Measurements from ENCODE around the gene C10orf143.
"Not testable (repeated sequence)": the region's sequence is repeated elsewhere in the genome, so short reads cannot be mapped to it uniquely, and the experiment has no call there.

Gene C10orf143

DNA sequence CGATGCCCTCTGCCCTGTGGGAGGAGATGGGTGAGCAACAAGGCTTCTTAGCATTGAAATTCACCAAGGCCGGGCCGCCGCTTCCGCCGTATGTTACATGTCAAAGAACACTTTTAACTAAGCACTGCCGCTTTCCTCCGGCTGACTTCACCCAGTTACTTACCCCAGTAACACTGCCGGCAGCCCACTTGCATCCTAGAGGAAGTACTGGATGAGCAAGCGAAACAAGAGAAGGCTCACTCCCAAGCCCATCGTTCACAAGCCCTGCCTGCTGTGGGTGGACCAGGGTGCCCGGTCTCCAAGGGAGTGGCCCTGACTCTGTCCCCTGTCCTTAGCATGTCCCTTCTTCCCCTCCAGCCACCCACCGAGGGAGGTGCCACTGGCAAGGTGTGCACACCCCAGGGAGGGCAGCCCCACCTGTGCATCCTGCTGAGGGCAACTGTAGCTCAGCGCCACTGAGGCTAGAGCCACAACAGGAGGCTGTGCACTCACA is 73.4 kb downstream of the C10orf143 start:
- DNase-seq (ENCODE audit: extremely low read depth in 1 of 2, low read depth in 1 of 2), result no peak

GRCh38 chr10:130036296-130037065 is 74.1 kb downstream of the C10orf143 start:
- no peak for DNase-seq (ENCODE audit: extremely low read depth in 1 of 2, low read depth in 1 of 2)

- DNase-seq (ENCODE audit: extremely low read depth in 1 of 2, low read depth in 1 of 2), result no peak
These were observed 81.4 kb downstream of the C10orf143 start for GRCh38 chr10:130029209-130029608.

- no peak for DNase-seq (ENCODE audit: extremely low read depth in 1 of 2, low read depth in 1 of 2)
These were observed 82.2 kb downstream of the C10orf143 start for GRCh38 chr10:130028465-130028819.

DNA sequence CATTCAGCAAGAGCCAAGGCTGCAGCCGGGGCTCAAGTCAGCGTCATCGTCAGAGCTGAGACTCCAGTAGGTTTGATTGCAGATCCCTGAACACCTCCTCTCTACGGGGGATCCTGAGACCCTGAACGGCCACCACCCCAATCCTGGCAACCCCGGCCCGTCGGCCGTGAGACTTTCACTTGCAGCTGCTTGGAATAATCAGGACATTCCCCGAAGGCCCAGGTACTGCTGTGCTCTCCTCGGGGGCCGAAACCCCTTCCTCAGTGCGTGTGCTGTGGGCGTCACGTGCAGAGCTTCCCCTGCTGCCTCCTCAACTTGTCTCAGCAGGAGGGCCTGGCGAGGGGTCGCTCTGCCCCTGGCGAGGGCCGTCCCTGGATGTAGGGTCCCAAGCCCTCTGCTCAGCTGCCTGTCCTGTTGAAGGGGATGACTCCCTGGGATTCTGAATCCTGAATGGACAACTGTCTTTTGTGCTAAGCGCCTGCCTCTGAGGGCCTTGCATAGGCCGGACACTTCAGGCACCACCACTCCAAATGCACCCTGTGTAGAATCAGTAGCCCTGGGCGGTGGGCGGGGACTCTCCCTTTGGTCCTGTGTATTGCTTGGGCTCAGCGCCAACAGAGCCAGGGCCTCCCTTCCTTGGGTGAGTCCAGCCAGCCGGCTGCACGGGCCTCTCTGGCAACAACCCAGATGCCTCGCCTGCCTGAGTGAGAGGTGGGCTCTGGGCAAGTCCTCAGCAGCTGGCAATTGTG is 82.7 kb downstream of the C10orf143 start:
- no peak for DNase-seq (ENCODE audit: extremely low read depth in 1 of 2, low read depth in 1 of 2)

DNA sequence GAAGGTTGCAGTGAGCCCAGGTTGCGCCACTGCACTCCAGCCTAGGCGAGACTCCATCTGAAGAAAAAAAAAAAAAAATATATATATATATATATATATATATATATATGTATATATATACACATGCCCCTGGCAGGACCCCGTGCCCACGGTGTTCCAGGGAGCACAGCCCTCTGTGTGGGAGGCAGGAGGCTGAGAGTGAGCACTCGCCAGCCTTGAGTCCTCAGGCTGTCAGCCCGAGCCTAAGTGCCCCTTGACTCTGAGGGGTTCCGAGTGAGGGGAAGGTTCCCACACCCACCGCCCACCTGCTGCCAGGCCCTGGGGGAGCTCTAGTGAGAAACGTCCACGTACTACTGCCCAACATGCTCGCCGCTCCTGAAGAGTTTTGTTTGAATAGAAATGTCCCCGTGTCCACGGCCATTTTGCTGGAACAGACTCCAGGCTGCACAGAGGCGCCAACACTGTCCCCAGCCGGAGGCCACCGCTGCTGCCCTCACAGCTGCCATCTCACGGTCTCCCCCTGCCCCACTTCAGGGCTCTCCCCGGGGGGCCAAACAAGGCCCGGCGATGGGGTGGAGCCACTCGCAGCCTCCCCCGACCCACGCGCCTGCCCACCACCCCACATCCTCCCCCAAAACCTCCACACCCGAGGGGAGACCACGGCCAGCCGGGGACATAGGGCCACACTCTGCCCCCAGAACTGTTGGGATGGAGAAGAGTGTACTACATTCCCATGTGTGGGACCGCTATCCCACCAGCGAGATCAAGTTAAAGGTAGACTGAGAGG is 83.8 kb downstream of the C10orf143 start:
- no peak for DNase-seq (ENCODE audit: extremely low read depth in 1 of 2, low read depth in 1 of 2)

DNA sequence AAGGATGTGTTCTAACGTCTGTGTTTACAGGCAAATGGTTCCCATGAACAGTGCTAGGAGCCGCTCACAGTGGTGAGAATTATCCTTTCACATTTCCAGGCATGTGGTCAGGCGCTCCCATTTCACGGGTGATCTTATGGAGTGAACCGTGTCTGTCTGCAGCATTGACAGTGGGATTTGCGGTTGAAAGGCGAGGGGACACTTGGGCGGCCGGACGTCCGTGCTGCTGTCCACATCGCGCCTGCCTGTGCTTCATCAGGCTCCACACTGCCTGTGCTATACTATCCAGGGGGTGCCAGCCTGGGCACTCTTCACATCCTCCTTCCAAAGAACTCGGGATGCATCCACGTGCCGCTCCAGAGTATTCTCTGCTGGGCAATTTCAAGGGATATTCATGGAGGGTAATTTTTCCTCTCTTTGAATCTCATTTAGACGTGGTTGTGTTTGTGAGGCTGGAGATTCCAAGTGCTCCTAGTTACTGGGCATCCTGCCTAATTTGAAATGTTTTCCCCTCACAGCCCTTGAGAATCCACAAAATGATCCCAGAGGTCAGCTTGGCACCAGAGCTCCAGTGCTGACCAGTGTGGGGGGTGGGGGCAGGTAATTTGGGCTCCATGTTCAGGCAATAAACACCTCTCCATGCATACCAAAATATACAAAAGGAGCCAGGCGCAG is 84.7 kb downstream of the C10orf143 start:
- no peak for DNase-seq (ENCODE audit: extremely low read depth in 1 of 2, low read depth in 1 of 2)

DNA sequence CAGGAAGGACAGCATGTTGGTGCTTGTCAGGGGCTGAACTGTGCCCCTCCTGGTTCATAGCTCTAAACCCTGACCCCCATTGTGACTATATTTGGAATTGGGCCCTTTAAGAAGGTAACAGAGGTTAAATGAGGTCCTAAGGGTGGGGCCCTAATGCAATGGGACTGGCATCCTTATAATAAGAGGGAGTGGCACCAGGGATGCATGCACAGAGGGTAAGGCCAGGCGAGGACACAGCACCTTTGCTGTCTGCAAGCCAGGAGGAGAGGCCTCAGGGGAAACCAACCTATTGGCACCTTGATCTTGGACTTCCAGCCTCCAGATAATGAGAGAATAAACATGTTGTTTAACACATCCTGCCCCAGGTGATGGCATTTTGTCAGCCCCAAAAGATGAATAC is 85.3 kb downstream of the C10orf143 start:
- no peak for DNase-seq (ENCODE audit: extremely low read depth in 1 of 2, low read depth in 1 of 2)

GRCh38 chr10:130024779-130025325 is 85.8 kb downstream of the C10orf143 start:
- DNase-seq (ENCODE audit: extremely low read depth in 1 of 2, low read depth in 1 of 2), result no peak

DNA sequence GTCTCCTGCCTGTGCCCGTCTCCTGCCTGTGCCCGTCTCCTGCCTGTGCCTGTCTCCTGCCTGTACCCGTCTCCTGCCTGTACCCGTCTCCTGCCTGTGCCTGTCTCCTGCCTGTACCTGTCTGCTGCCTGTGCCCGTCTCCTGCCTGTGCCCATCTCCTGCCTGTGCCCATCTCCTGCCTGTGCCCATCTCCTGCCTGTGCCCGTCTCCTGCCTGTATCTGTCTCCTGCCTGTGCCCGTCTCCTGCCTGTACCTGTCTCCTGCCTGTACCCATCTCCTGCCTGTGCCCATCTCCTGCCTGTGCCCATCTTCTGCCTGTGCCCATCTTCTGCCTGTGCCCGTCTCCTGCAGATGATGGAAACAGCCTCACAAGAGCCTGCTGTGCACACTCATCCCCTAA is 86.3 kb downstream of the C10orf143 start:
- DNase-seq (ENCODE audit: extremely low read depth in 1 of 2, low read depth in 1 of 2), result not testable (repeated sequence)

DNA sequence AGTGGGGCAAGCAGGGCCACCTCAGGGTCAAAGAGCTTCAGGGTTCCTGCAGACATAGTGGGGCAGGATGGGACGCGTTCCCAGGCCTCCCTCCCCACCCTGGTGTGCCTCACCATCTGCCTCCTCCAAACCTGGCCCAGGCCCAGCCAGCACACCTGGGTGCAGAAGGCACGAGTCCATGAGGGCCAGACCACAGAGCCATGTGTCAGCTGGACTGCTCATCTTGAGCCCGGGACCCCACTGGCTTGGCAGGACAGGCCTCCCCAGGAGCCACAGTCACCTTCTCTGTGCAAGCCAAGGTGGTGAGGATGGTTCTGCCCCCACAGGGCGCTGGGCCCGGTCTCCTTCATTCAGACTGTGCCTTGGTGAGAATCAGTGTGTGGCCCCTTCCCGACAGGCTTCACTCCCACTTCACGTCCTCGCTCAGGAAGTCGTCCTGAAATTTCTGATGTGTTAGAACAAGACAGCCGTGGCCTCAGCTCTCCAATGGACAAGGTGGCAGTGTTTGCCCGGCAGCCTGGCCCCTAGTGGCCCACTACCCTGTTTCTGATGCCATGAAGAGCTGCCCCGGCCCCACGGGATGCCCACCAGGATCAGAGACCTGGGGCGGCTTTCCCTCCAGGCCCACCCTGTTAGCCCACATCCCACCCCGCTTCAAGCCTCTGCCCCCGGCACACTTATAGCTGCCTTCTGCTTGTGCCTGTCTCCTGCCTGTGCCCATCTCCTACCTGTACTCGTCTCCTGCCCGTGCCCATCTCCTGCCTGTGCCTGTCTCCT is 87.0 kb downstream of the C10orf143 start:
- DNase-seq (ENCODE audit: extremely low read depth in 1 of 2, low read depth in 1 of 2), result no peak

GRCh38 chr10:130022511-130023299 is 87.9 kb downstream of the C10orf143 start:
- no peak for DNase-seq (ENCODE audit: extremely low read depth in 1 of 2, low read depth in 1 of 2)

GRCh38 chr10:130022086-130022485 is 88.5 kb downstream of the C10orf143 start:
- no peak for DNase-seq (ENCODE audit: extremely low read depth in 1 of 2, low read depth in 1 of 2)

DNA sequence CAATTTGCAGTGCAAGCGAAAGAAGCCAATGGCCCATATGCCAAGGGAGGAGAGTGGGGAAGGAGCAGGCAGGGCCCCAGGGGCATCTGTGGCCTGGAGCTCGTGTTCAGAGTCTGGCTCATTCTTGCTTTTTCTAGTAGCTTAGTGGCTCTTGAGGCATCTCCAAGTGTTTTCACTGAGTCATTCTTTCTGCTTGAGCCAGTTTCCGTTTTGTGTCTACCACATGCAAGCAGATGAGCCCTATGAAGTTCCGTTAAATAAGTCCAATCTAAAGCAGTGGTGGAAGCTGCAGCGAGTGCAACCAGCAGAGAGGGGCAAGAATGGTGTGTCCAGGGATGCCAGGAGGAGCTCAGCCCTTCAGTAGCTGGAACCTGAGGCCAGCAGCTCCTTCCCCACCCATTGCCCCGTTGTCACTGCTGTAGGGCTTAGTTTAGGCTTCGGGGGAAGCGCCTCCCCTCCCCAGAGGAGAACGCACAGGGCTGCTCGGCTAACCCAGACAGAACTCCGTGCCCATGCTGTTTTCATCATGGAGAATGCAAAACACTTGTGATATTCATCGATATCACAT is 89.2 kb downstream of the C10orf143 start:
- no peak for DNase-seq (ENCODE audit: extremely low read depth in 1 of 2, low read depth in 1 of 2)

DNA sequence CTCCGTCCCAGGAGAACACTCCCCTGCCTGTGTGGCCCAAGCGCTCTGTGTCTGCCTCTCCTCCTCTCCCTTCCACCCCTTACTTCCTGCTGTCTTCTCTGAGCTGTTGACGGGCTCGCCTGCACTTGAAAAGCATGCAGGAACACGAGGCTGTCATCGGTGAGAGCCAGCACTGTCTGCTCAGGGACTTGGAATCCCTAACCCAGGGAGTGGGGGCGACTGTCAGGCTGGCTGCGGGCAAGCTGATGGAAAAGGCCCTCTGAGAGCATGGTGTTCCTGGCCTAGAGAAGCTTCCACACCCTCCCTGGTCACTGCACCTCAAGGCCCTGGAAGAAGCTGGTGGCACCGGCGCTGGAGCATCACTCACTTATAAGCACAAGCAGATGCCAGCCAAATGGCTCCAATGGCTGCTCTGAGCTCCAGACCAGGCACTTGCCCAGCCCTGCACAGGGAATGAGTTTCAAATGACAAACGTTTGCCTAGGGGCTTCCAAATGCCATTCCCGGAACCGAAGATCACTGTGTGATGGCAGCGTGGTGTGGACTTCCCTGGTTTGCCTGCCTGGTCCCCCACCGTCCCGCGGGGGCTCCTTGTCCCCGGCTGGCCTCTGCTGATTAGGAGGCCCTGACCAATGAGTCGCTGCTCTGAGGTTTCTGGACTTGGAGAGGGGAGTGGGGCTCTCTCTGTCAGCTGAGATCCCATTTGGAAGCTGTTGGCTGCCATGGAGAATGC is 89.8 kb downstream of the C10orf143 start:
- no peak for DNase-seq (ENCODE audit: extremely low read depth in 1 of 2, low read depth in 1 of 2)

DNA sequence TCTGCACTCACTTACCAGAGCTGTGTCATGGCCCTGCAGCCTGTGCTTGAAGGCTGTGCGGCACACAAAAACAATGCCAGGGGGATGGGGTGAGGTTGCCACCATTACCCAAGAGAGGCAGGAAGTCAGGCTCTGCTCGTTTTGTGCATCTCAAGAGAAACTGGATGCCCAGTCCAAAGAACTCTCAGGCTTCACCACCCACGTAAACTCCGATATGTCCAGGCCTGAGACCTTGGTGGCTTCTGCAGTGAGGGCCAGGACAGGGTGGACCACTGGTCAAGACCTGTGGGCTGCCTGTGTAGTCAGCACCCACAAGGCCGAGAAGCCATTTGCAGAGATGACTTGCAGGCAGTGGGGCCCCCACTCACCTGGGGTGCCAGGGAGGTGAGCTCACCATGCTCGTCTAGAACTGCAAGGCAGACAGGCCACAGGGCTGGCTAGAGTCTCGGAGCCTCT is 91.9 kb downstream of the C10orf143 start:
- no peak for DNase-seq (ENCODE audit: extremely low read depth in 1 of 2, low read depth in 1 of 2)

DNA sequence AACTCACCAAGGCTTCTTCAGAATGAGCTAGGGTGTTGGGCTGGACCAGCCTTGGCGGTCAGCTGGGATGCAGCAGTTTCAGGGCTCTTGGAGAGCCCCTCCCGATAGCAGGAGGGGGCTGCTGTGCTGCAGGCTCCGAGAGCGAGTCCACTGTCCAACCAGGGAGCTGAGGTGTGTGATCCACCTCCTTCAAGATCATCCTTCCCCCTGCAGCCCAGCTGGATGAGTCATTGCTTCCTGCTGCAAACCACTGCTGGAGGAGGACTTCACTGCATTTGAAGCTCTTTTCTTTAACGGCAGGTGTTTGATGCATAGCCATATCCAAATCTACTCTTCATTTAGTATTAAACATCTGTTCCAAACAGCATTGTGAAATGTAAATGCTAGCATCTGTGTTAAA is 92.4 kb downstream of the C10orf143 start:
- DNase-seq (ENCODE audit: extremely low read depth in 1 of 2, low read depth in 1 of 2), result no peak

- DNase-seq (ENCODE audit: extremely low read depth in 1 of 2, low read depth in 1 of 2), result no peak
These were observed 93.0 kb downstream of the C10orf143 start for GRCh38 chr10:130017631-130018022.

Data from stimulated activated CD8-positive, alpha-beta memory T cell treated with anti-CD3 and anti-CD28 coated beads, Interleukin-7, amount 100 ng/mL, for 48 hours (primary cell).